ENCODE results near the gene H6PD. TPM values are rescaled to one million over a fixed set of nuclear protein-coding genes. Genes with fewer than 3 reads are reported as not detected.
A peak's percentile ranks its signal among the peaks of the same experiment; 100 is the strongest.

The H6PD gene
- total and polyA plus RNA-seq, 9 of the 15 experiments (the other 6 are each of a cell fraction or from before 2014, with no cell fraction given), result 0.04 to 2.5 (median 0.95) TPM

DNA sequence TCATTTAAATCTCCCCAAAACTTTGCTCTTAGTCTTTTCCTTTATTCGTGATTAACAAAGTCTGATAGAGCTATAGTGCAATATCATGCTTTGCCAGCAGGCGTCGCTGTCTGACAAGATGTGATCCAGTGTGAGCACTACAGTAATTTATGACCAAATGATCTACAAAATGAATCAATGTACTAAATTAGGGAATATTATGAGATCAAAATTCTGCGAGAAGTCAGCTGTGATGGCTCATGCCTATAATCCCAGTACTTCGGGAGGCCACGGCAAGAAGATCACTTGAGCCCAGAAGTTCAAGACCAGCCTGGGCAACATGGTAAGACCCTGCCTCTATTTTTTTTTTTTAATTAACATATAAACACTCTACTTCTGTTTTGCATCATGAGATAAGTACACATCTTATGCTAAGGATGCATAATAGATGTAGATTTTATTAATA, 54.5 kb downstream of the H6PD start:
- no peak overlapping the region for H3K4me3 ChIP-seq
- peak; percentile 57 to 82 (median 68) for DNase-seq (ENCODE audit: extremely low read depth in 1 of 4, low spot score in 3 of 4)
- POLR2A ChIA-PET, result interaction anchor here (0.7 to 1.6 kb wide), 4 partner anchors 12 to 166 kb away, joined by 3 to 4 read pairs (median 3); no protein-coding TSS in a partner anchor
- in situ Hi-C loops (cut with MboI) (loop anchor here (5.0 to 10.0 kb wide), 2 partner anchors 166 to 203 kb away; no protein-coding TSS in a partner anchor), intact Hi-C loops (cut with micrococcal nuclease) (loop anchor here (1.0 to 10.0 kb wide), 4 partner anchors 22 to 296 kb away; partner anchors contain the start of gene TMEM201)
- peaks cover 8% of the 10 kb centered on the region; the same call in 1 of the 2 replicates for H3K9me3 ChIP-seq (replicated peaks; ENCODE audit: control insufficient read depth, insufficient read depth, low read depth, low read length)
- FAIRE-seq, result peak; percentile 91
- H3K9me1 ChIP-seq (ENCODE audit: control insufficient read depth, insufficient read depth, low read length), result no peaks in the 10 kb centered on the region
- H3K79me2 ChIP-seq (ENCODE audit: control insufficient read depth, insufficient read depth, low read length), result no peaks in the 10 kb centered on the region
- H3K27ac ChIP-seq (ENCODE audit: extremely low read depth, low read depth, low read length), result no peak overlapping the region
- CTCF ChIA-PET (ENCODE audit: low intra/inter-chr PET ratio), result interaction anchor here (0.6 to 6.2 kb wide), 9 partner anchors 22 to 284 kb away, joined by 3 to 90 read pairs (median 6); no protein-coding TSS in a partner anchor
- peak; percentile 33; the same call in 2 of the 3 replicates for ATAC-seq
- H3K36me3 ChIP-seq (ENCODE audit: control insufficient read depth, insufficient read depth, low read length), result no peaks in the 10 kb centered on the region
- no peak overlapping the region for H2AFZ ChIP-seq (ENCODE audit: low read depth, low read length)
- H3K27me3 ChIP-seq (ENCODE audit: control insufficient read depth in 2 of 2, insufficient read depth in 2 of 2, low read length in 2 of 2), result peaks cover 13 to 22% of the 10 kb centered on the region in 2 experiments
- H3K4me1 ChIP-seq (replicated peaks in 1 of 2; ENCODE audit: control insufficient read depth in 2 of 2, insufficient read depth in 2 of 2, low read length in 2 of 2), result peaks cover 3 to 20% of the 10 kb centered on the region in 2 experiments; a peak in 3 of 5 replicates
- H4K20me1 ChIP-seq (replicated peaks; ENCODE audit: control insufficient read depth, insufficient read depth, low read length), result 0 out of 2 replicates have a peak, but pooled peaks cover 5% of the 10 kb centered on the region
- WGBS (ENCODE audit: insufficient coverage, low coverage, missing lambda C conversion rate), result 9% methylated on average over 6 of the region's 6 CpGs
- no TSS peak for BruUV-seq (replicated peaks)
- H3K4me2 ChIP-seq (ENCODE audit: insufficient read depth, low read length), result no peak overlapping the region
- H3K9ac ChIP-seq (ENCODE audit: insufficient read depth in 1 of 2, low read depth in 2 of 2, low read length in 2 of 2), result no peak overlapping the region
- TF ChIP-seq ZNF24 (IDR thresholded peaks at IDR 0.05), result 0 out of 2 replicates have a peak, but pooled peaks have one; percentile 30
- 0 out of 2 replicates have a peak, but pooled peaks have one; percentile 42 for TF ChIP-seq MTA3 (IDR thresholded peaks at IDR 0.05; ENCODE audit: borderline replicate concordance)
- peak; percentile 89 for TF ChIP-seq TRIM28 (IDR thresholded peaks at IDR 0.05)
- TF ChIP-seq POLR2A (conservative IDR thresholded peaks at IDR 0.05), result no peak
- no peak for TF ChIP-seq RAD51 (IDR thresholded peaks at IDR 0.05; ENCODE audit: borderline replicate concordance, low read depth)
- TF ChIP-seq, protein P1, sequence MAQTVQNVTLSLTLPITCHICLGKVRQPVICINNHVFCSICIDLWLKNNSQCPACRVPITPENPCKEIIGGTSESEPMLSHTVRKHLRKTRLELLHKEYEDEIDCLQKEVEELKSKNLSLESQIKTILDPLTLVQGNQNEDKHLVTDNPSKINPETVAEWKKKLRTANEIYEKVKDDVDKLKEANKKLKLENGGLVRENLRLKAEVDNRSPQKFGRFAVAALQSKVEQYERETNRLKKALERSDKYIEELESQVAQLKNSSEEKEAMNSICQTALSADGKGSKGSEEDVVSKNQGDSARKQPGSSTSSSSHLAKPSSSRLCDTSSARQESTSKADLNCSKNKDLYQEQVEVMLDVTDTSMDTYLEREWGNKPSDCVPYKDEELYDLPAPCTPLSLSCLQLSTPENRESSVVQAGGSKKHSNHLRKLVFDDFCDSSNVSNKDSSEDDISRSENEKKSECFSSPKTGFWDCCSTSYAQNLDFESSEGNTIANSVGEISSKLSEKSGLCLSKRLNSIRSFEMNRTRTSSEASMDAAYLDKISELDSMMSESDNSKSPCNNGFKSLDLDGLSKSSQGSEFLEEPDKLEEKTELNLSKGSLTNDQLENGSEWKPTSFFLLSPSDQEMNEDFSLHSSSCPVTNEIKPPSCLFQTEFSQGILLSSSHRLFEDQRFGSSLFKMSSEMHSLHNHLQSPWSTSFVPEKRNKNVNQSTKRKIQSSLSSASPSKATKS (CRISPR knock-in tag; IDR thresholded peaks at IDR 0.05), result no peak
- TF ChIP-seq TEAD4 (IDR thresholded peaks at IDR 0.05; ENCODE audit: low read length), result 0 out of 2 replicates have a peak, but pooled peaks have one; percentile 36
- no peak for TF ChIP-seq TEAD4 (CRISPR knock-in tag; IDR thresholded peaks at IDR 0.05; ENCODE audit: borderline replicate concordance)
- TF ChIP-seq FOXK2 (conservative IDR thresholded peaks at IDR 0.05 in 1 of 2, IDR thresholded peaks at IDR 0.05 in 1 of 2; ENCODE audit: low read depth in 2 of 2), result no peak
- no peak for TF ChIP-seq EGR1 (conservative IDR thresholded peaks at IDR 0.05)
- TF ChIP-seq CBX1 (IDR thresholded peaks at IDR 0.05; ENCODE audit: low read depth), result 0 out of 2 replicates have a peak, but pooled peaks have one; percentile 29
- TF ChIP-seq, protein P2, sequence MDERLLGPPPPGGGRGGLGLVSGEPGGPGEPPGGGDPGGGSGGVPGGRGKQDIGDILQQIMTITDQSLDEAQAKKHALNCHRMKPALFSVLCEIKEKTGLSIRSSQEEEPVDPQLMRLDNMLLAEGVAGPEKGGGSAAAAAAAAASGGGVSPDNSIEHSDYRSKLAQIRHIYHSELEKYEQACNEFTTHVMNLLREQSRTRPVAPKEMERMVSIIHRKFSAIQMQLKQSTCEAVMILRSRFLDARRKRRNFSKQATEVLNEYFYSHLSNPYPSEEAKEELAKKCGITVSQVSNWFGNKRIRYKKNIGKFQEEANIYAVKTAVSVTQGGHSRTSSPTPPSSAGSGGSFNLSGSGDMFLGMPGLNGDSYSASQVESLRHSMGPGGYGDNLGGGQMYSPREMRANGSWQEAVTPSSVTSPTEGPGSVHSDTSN (CRISPR knock-in tag; IDR thresholded peaks at IDR 0.05; ENCODE audit: low read depth), result no peak
- TF ChIP-seq, protein P2 (tag; conservative IDR thresholded peaks at IDR 0.05; ENCODE audit: low read depth), result peak; percentile 92
- 0 out of 2 replicates have a peak, but pooled peaks have one; percentile 47 for TF ChIP-seq ARID3A (IDR thresholded peaks at IDR 0.05; ENCODE audit: borderline replicate concordance, low read depth, low read length)
- TF ChIP-seq, protein P3, sequence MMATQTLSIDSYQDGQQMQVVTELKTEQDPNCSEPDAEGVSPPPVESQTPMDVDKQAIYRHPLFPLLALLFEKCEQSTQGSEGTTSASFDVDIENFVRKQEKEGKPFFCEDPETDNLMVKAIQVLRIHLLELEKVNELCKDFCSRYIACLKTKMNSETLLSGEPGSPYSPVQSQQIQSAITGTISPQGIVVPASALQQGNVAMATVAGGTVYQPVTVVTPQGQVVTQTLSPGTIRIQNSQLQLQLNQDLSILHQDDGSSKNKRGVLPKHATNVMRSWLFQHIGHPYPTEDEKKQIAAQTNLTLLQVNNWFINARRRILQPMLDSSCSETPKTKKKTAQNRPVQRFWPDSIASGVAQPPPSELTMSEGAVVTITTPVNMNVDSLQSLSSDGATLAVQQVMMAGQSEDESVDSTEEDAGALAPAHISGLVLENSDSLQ (IDR thresholded peaks at IDR 0.05), result peak; percentile 69
- no peak for TF ChIP-seq ZBTB17 (CRISPR knock-in tag; IDR thresholded peaks at IDR 0.05)
